Measurements from ENCODE around the gene C3orf33.

The C3orf33 gene

DNA sequence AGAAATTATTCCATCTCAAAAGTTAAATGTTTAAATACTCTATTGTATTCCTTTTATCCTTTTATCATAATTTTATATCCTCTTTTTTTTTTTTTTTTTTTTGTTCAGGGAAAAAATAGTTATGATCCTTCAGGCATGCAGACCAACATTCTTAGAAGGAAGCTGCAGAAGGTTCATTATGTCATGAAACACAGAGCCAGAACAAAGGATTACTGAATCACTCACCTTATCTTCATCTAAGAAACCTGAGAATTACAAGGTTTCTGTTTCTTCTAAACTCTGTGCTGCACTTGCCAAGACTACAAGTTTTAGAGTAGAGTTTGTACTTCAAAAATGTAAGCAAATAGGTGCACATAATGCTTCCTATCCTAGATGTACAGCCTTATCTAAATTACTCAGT lies 64.5 kb downstream of the C3orf33 start:
- DNase-seq (ENCODE audit: low spot score) = no peak

DNA sequence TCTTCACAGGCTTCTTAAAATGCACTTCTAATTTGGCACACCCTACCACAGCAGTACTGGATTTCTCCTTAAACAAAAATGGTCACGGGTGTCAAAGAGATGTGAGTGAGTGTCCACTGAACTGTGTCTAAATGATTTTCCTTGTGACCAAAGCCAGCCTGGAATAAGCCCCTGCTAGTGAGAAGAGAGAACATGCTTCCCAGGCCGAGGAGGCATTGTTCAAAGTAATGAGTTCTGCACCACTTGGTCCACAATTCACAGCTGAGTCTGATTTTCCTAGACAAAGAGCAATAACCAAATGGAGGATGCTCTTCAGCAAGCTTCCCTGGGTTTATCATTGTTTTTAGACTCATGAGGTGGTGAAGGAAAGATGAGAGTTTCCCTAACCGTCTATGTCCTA lies 65.0 kb downstream of the C3orf33 start:
- no peak for DNase-seq (ENCODE audit: low spot score)

DNA sequence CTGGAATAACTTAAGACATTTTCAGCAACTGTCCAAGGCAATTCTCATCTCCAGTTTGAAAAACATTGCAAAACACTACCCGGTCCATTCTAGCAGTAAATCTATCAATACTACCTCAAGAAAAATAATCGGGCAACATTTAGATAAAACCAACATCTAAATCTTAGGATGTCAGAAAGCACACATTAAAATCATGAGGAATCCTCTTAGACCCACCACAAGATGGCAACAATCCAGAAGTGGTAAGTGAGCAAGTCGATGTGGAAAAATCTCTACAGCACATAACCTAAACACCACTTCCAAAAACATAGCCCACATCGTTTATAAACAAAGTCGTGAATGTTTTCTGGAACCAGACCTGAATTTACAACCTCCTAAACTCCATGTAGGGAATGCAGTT lies 66.9 kb downstream of the C3orf33 start:
- DNase-seq (ENCODE audit: low spot score) = no peak

DNA sequence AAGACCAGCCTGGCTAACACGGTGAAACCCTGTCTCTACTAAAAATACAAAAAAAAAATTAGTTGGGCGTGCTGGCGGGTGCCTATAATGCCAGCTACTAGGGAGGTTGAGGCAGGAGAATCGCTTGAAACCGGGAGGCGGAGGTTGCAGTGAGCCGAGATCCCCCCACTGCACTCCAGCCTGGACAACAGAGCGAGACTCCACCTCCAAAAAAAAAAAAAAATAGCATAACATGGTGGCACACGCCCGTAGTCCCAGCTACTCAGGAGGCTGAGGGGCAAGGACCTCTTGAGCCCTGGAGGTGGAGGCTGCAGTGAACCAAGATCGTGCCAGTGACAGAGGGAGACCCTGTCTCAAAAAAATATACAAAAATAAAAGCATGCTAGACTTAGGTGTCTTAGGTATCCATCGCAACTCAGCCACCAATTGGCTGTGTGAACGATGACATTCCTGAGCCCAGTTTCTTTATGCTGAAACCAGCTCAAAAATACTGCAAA lies 67.5 kb downstream of the C3orf33 start:
- DNase-seq (ENCODE audit: low spot score) = no peak

DNA sequence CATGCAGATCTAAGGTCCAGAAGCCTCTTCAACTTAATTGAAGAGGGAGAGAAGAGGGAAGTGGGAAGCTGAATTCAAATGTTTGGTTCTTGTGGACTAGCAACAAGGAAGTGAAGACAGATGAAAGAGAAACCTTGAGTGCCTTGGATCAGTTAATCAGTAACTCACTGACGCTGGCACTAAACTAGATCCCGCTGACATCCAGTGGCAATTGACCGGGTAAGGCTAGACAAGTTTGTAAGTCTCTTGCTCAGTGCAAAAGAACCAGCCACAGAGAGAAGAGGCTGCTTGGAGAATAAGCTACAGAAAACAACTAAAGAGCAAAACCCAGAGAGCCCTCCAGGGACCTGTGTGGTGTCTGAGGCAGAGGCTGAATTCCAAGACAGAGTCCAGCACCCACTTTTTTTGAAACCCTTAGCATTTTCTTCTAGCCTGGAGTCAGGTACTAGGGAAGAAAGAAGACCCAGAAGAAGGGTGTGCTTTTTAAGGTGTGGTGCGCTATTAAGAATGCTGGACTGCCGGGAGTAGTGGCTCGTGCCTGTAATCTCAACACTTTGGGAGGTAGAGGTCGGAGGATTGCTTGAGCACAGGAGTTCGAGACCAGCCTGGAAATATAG lies 68.1 kb downstream of the C3orf33 start:
- DNase-seq (ENCODE audit: low spot score) = peak; percentile 24

DNA sequence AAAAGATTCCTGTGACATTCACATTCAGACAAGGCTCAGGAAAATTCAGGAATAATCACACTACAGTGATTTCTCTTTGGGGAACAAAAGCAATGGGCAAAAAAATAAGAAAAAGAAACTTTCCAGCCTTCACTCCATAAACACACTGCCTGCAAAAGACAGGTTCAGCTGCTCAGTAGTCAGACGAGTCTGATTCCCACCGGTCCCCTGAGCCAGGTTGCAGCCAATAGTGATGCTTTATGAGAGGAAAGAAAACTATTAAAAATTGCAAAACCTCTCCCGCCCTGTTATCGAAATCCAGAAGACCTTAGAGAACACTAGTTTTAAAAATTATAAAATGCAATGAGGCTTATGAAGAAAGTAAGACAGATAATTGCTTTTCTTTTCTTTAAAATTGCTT lies 69.7 kb downstream of the C3orf33 start:
- no peak for DNase-seq (ENCODE audit: low spot score)

DNA sequence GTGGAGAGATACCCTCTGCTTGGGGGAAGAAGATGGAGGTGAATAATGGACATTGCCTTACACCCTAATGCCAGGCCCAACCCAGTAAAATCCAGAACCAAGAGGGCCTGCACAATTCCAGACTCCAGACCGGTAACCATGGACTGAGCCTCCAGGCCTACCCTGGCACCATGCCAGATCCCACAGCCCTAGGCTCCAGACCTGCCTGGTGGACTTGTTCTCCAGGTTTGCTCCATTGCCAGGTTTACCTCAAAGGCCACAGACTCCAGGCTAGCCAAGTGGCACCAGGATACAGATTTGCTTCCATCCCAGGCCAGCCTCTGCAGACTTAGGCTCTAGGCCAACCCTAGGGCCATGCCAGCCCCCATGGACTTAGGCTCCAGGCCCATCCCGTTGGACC lies 75.2 kb downstream of the C3orf33 start:
- no peak for DNase-seq (ENCODE audit: low spot score)

DNA sequence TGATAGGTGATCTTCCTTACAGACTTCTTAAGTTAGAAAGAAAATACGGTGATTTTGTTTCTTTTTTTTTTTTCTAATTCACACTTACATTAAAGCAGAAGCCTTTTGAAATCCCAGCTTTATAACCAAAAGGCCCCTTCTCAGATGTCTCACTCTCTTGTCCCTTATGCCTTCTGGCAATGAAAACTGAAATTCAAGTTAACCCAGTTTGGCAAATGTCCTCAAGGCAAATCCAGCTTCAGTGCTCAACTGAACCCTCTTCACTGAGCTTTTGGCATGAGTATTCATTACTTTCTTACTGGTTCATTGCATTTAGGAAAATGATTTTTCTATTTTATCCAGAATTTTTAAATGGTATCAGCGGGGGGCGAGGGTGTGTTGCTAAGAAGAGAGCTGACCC lies 78.2 kb downstream of the C3orf33 start:
- no peak for DNase-seq (ENCODE audit: low spot score)

DNA sequence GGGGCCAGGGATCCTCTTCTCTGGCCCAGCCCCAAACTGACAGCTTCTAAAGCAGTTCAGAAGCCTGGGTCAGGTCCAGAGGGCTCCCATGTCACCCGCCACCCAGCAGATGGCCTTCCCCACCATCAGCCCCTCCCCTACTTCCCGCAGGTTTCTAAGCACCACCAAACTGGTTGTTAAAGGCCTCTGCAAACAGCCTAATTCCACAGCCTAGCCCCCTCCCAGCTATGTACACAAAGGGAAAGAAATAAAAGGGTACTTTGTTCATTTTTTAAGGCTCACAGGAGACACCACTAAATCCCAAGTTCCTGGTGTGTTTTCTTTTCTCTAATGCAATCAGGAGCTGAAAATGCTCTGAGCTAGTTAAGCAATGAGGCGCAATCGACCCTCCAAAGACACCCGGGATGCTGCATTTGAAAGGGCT lies 91.8 kb downstream of the C3orf33 start:
- no peak for DNase-seq (ENCODE audit: low spot score)
